K562 (cell line): Measurements from ENCODE around the gene GMPR2. TPM values are rescaled to one million over a fixed set of nuclear protein-coding genes. Genes with fewer than 3 reads are reported as not detected.
A peak's percentile ranks its signal among the peaks of the same experiment; 100 is the strongest.

Source experiments
- ARID4B ChIP-seq: sonication (generic); formaldehyde crosslinking; IDR thresholded peaks from 2 replicates; pipeline ENCODE4 v1.8.0; 2022; ENCODE audit warnings: mild to moderate bottlenecking, missing genetic modification reagents
- BACH1 ChIP-seq: fragments of 200-800 bp; sonication (Bioruptor generic); IDR thresholded peaks from 2 replicates; pipeline ENCODE4 v1.6.1; 2016; ENCODE audit warnings: missing genetic modification characterization, missing compliant biosample characterization
- CAMTA2 ChIP-seq: fragments of 250-450 bp; sonication (Bioruptor Pico); conservative IDR thresholded peaks from 2 replicates; pipeline ENCODE4 v1.5.1; 2022
- CHD4 ChIP-seq: fragments of 200-600 bp; sonication (generic); IDR thresholded peaks from 3 replicates; pipeline ENCODE4 v1.6.1; 2012; ENCODE audit warnings: low read depth, mild to moderate bottlenecking, mixed read lengths, low read length, inconsistent platforms; ENCODE audit not compliant: insufficient read depth, insufficient replicate concordance, poor library complexity, severe bottlenecking
- ELF1 ChIP-seq: fragments of 200-800 bp; sonication (Bioruptor generic); IDR thresholded peaks from 2 replicates; pipeline ENCODE4 v1.6.1; 2016; ENCODE audit warnings: missing genetic modification characterization, missing compliant biosample characterization
- ELF2 ChIP-seq: fragments of 250-450 bp; sonication (Bioruptor Pico); IDR thresholded peaks from 2 replicates; pipeline ENCODE4 v1.5.0; 2021; ENCODE audit warnings: mild to moderate bottlenecking
- HBP1 ChIP-seq: fragments of 450-650 bp; formaldehyde crosslinking; IDR thresholded peaks from 2 replicates; pipeline ENCODE4 v1.4.0; 2022; ENCODE audit warnings: missing genetic modification characterization
- KLF1 ChIP-seq: fragments of 450-650 bp; IDR thresholded peaks from 2 replicates; pipeline ENCODE4 v1.6.1; 2016; ENCODE audit warnings: missing genetic modification characterization, missing compliant biosample characterization
- PRMT5 ChIP-seq: sonication (generic); formaldehyde crosslinking; IDR thresholded peaks from 2 replicates; pipeline ENCODE4 v1.5.0; 2020; ENCODE audit warnings: missing genetic modification reagents
- RNF2 ChIP-seq: sonication (generic); IDR thresholded peaks from 2 replicates; pipeline ENCODE4 v1.6.1; 2016
- SAP30 ChIP-seq: fragments of 200-600 bp; sonication (generic); IDR thresholded peaks from 2 replicates; pipeline ENCODE4 v1.6.1; 2012; ENCODE audit warnings: borderline replicate concordance, low read depth, mild to moderate bottlenecking, moderate library complexity, low read length, control low read depth, inconsistent platforms; ENCODE audit not compliant: insufficient read depth, poor library complexity, severe bottlenecking
- SOX6 ChIP-seq: fragments of 450-650 bp; IDR thresholded peaks from 2 replicates; pipeline ENCODE4 v1.6.1; 2014; ENCODE audit warnings: mild to moderate bottlenecking
- TCF3 ChIP-seq: sonication (generic); formaldehyde crosslinking; IDR thresholded peaks from 2 replicates; pipeline ENCODE4 v1.4.0; 2020; ENCODE audit warnings: mild to moderate bottlenecking, missing genetic modification reagents
- TEAD4 ChIP-seq, 2 experiments: sonication (generic) in 1 of 2; formaldehyde crosslinking in 1 of 2; IDR thresholded peaks; 2 replicates each; pipeline versions ENCODE4 v1.6.1 to v1.8.0; 2012 to 2022; ENCODE audit warnings: borderline replicate concordance in 1 of 2, inconsistent platforms in 1 of 2, low read length in 1 of 2, mild to moderate bottlenecking in 1 of 2, missing genetic modification reagents in 1 of 2
- TFAM ChIP-seq: fragments of 250-450 bp; sonication (Bioruptor Pico); conservative IDR thresholded peaks from 2 replicates; pipeline ENCODE4 v1.5.0; 2021; ENCODE audit warnings: mild to moderate bottlenecking, moderate library complexity
- ZNF280B ChIP-seq: fragments of 250-450 bp; sonication (Bioruptor Pico); IDR thresholded peaks from 2 replicates; pipeline ENCODE4 v1.5.1; 2021; ENCODE audit warnings: mild to moderate bottlenecking
- ZNF57 ChIP-seq: fragments of 450-650 bp; formaldehyde crosslinking; IDR thresholded peaks from 2 replicates; pipeline ENCODE4 v1.4.0; 2020; ENCODE audit warnings: mild to moderate bottlenecking, moderate library complexity
- polyA plus RNA-seq, 8 experiments: library from polyadenylated mRNA; depleted of rRNA in 4 of 8; stranded (reverse) in 5 of 8; unstranded in 3 of 8; fragments of >200 nt; fragmentation: Nextera tagmentation in 2 of 8; fragmentation: Illumina TruSeq in 1 of 8; extraction: Ambion mirVana in 2 of 8; extraction: Trizol in 1 of 8; gene quantifications; 2 replicates each; pipeline versions ENCODE4 v1.2.1 to v1.2.3, GENCODE V29; 2011 to 2014; ENCODE audit warnings: inconsistent platforms in 1 of 8, missing spikeins in 1 of 8
- total RNA-seq, 7 experiments: library from RNA; depleted of rRNA in 6 of 7; stranded (reverse); fragments of >200 nt in 6 of 7; fragmentation: Illumina TruSeq in 2 of 7; extraction: Trizol in 2 of 7; gene quantifications; 2 replicates each; pipeline versions ENCODE4 v1.2.1 to v1.2.3, GENCODE V29; 2011 to 2021; ENCODE audit warnings: low replicate concordance in 1 of 7
- TF ChIP-seq, protein P1 (sequence below), 2 experiments: fragments of 450-650 bp; IDR thresholded peaks; 2 replicates each; pipeline ENCODE4 v1.6.1; 2016

The GMPR2 gene
- total and polyA plus RNA-seq, 9 of the 15 experiments (the other 6 are each of a cell fraction or from before 2014, with no cell fraction given): 26.4 to 67.4 (median 36.3) TPM

DNA sequence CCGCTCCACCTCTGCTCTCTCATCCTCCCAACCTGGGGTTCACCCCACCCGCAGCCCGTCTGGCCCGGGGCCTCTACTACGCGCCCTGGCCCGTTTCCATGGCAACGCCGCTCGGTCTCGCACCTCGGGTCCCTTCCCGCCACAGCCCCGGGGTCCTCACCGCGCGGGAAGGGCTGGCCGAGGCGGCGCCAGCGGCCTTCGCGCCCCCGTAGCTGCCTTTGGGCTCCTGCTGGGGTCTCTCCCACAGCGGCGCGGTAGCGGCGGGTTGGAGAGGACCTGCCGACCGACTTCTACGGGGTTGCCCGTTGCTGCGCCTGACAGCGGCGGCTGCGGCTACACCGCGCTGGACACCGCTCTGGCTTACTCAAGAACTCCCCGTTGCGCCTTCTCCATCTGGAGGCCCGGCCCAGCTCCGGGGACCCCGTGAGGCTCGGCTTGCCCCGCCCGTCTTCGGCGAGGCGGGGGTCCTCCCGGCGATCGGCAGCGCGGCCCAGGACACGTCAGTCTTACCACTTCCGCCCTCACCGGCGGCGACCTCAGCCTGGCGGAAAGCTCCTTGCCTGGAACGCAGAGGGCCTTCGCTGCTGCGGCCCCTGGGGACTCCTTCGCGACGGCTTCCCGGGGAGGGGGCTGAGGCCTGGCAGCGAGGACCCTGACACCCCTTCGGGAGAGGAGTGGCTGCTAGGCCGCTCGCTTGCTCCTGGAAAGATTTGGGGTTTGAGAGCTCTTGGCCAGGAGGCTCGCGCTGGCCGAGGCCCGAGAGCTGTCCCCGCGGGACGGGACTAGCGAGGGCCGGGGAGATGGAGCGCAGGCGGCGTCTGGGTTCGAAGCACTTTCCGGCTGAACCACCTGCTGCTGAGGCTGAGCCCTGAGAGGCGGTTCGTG is 37.3 kb upstream of the GMPR2 start, which contains the start of gene TM9SF1 (continued):
- TF ChIP-seq CHD4 (no peak), SAP30 (peak; percentile 48), ELF1 (tag) (peak; percentile 100), KLF1 (tag) (peak; percentile 61), TFAM (CRISPR knock-in tag) (no peak), RNF2 (peak; percentile 82; the same call in 1 of the 2 replicates), ARID4B (CRISPR knock-in tag) (peak; percentile 81; the same call in 1 of the 2 replicates), PRMT5 (CRISPR knock-in tag) (no peak), TEAD4 (IDR thresholded peaks at IDR 0.05; ENCODE audit: low read length) (no peak), TEAD4 (CRISPR knock-in tag; IDR thresholded peaks at IDR 0.05; ENCODE audit: borderline replicate concordance) (no peak), ZNF280B (CRISPR knock-in tag) (no peak), ELF2 (CRISPR knock-in tag) (peak; percentile 99), SOX6 (0 out of 2 replicates have a peak, but pooled peaks have one; percentile 6), TCF3 (CRISPR knock-in tag) (peak; percentile 7; the same call in 1 of the 2 replicates), ZNF57 (CRISPR knock-in tag) (0 out of 2 replicates have a peak, but pooled peaks have one; percentile 24), CAMTA2 (CRISPR knock-in tag) (no peak), HBP1 (CRISPR knock-in tag) (no peak), BACH1 (no peak)
- TF ChIP-seq, protein P1, sequence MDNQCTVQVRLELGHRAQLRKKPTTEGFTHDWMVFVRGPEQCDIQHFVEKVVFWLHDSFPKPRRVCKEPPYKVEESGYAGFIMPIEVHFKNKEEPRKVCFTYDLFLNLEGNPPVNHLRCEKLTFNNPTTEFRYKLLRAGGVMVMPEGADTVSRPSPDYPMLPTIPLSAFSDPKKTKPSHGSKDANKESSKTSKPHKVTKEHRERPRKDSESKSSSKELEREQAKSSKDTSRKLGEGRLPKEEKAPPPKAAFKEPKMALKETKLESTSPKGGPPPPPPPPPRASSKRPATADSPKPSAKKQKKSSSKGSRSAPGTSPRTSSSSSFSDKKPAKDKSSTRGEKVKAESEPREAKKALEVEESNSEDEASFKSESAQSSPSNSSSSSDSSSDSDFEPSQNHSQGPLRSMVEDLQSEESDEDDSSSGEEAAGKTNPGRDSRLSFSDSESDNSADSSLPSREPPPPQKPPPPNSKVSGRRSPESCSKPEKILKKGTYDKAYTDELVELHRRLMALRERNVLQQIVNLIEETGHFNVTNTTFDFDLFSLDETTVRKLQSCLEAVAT (IDR thresholded peaks at IDR 0.05): 0 out of 4 replicates have a peak, but pooled peaks of 1 of the 2 experiments have one; percentile 14
